Measurements from ENCODE around the gene LYZL1.
"Not testable (repeated sequence)": the region's sequence is repeated elsewhere in the genome, so short reads cannot be mapped to it uniquely, and the experiment has no call there.

The LYZL1 gene

DNA sequence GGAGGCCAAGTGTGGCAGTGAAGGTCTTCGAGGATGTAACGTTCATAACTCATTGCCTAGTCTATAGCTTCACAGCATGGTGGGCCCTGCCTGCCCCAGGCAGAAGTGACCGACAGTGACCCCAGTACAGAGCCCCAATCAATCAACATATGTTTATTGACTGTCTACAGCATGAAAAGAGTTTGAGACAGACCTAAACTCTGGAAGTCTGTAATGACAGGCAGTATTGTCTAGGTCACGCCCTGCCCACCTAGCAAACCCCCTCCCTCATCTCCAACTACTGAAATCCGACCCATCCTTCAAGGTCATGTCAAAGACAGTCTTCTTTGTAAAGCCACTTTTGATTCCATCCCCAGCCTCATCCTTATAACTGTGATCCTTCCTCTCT, 43.9 kb downstream of the LYZL1 start:
- peaks cover 15% of the 10 kb centered on the region for H3K9me3 Mint-ChIP-seq
- no peak overlapping the region for H3K27ac Mint-ChIP-seq

DNA sequence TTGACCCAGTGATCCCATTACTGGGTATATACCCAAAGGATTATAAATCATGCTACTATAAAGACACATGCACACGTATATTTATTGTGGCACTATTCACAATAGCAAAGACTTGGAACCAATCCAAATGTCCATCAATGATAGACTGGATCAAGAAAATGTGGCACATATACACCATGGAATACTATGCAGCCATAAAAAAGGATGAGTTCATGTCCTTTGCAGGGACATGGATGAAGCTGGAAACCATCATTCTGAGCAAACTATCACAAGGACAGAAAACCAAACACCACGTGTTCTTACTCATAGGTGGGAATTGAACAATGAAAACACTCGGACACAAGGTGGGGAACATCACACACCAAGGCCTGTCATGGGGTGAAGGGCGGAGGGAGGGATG, 48.7 kb downstream of the LYZL1 start:
- not testable (repeated sequence) for H3K27ac Mint-ChIP-seq; H3K36me3 Mint-ChIP-seq (ENCODE audit: low read depth); H3K4me1 Mint-ChIP-seq; H3K27me3 Mint-ChIP-seq (ENCODE audit: low read depth); H3K4me3 Mint-ChIP-seq
- peaks cover 26% of the 10 kb centered on the region for H3K9me3 Mint-ChIP-seq

More for the DNA sequence above, 43.9 kb downstream of the LYZL1 start:
- H3K36me3 Mint-ChIP-seq (ENCODE audit: low read depth) = no peaks in the 10 kb centered on the region
- no peak overlapping the region for H3K4me3 Mint-ChIP-seq
- TF ChIP-seq, protein P1, sequence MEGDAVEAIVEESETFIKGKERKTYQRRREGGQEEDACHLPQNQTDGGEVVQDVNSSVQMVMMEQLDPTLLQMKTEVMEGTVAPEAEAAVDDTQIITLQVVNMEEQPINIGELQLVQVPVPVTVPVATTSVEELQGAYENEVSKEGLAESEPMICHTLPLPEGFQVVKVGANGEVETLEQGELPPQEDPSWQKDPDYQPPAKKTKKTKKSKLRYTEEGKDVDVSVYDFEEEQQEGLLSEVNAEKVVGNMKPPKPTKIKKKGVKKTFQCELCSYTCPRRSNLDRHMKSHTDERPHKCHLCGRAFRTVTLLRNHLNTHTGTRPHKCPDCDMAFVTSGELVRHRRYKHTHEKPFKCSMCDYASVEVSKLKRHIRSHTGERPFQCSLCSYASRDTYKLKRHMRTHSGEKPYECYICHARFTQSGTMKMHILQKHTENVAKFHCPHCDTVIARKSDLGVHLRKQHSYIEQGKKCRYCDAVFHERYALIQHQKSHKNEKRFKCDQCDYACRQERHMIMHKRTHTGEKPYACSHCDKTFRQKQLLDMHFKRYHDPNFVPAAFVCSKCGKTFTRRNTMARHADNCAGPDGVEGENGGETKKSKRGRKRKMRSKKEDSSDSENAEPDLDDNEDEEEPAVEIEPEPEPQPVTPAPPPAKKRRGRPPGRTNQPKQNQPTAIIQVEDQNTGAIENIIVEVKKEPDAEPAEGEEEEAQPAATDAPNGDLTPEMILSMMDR (IDR thresholded peaks at IDR 0.05; ENCODE audit: unreplicated experiment in 3 of 3) = no peak
- H3K27me3 Mint-ChIP-seq (ENCODE audit: low read depth) = no peaks in the 10 kb centered on the region
- H3K4me1 Mint-ChIP-seq = peaks cover 12% of the 10 kb centered on the region

DNA sequence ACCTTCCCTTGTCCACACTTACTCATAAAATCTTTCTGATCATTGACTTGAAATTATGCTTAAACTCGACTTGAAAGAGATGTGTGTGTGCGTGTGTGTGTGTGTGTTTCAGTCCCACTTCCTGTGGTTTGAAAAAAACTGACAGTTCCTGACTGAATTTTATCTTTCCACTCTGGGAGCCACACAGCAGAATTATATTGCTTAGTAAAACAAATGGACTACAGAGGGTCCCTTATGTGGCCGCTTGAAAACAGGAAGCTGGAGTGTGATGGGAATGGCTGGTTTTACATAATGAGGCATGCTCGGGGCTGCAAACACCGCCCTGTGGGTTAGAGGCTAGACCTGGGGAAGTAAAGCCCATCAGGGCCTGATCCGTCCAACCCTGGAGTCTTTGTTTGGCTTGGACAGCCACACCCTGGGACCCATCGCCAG, 54.8 kb downstream of the LYZL1 start:
- H3K36me3 Mint-ChIP-seq (ENCODE audit: low read depth) = peaks cover 4% of the 10 kb centered on the region
- TF ChIP-seq, protein P1 (IDR thresholded peaks at IDR 0.05; ENCODE audit: unreplicated experiment in 3 of 3) = no peak
- H3K27me3 Mint-ChIP-seq (ENCODE audit: low read depth) = peaks cover 4% of the 10 kb centered on the region
- peak overlapping the region in 2 of 3 experiments; percentile 67 to 81 for H3K27ac Mint-ChIP-seq
- no peak overlapping the region for H3K4me3 Mint-ChIP-seq
- H3K4me1 Mint-ChIP-seq = peaks cover 25% of the 10 kb centered on the region
- peaks cover 22% of the 10 kb centered on the region for H3K9me3 Mint-ChIP-seq

DNA sequence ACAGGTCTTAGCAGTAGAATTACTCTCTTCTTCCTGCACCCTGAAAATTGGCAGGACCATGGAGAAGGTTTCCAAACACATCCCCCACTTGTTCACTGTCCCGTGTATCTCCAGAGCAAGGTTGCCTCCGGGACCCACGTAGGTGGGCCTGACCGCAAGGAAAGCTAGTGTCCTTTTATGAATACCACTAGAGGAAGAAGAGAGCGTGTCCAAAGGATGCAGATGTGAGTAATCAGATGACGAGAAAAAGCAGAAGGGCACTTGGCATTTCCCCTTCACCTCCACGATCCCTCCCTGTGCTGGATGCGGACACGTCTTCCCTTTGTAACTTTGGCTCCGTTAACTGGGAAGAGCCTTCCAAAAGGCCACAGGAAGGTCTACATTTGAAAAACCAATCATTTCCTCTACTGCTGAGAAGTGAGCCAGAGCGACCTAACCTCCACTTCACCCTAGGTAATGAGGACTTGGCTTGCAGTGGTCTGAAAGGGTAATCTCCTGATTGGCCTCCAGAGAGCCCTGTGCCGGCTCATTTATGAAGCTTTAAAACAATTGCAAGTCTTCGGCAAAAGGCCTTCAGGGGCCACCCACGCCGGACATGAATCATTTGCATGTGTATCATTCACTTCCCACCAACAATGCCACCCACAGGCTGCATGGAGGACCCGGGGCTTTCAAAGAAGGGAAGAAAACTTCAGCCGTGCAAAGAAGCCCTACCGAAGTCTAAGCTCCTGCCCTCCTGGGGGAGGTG, 55.4 kb downstream of the LYZL1 start:
- Mint-ChIP-seq H3K9me3 (peaks cover 22% of the 10 kb centered on the region), H3K4me3 (no peak overlapping the region), H3K4me1 (peaks cover 25% of the 10 kb centered on the region), H3K27ac (peak overlapping the region in 2 of 3 experiments; percentile 67 to 81), H3K27me3 (ENCODE audit: low read depth) (peaks cover 4% of the 10 kb centered on the region), H3K36me3 (ENCODE audit: low read depth) (peaks cover 4% of the 10 kb centered on the region)
- TF ChIP-seq, protein P1 (IDR thresholded peaks at IDR 0.05; ENCODE audit: unreplicated experiment in 3 of 3) = no peak

DNA sequence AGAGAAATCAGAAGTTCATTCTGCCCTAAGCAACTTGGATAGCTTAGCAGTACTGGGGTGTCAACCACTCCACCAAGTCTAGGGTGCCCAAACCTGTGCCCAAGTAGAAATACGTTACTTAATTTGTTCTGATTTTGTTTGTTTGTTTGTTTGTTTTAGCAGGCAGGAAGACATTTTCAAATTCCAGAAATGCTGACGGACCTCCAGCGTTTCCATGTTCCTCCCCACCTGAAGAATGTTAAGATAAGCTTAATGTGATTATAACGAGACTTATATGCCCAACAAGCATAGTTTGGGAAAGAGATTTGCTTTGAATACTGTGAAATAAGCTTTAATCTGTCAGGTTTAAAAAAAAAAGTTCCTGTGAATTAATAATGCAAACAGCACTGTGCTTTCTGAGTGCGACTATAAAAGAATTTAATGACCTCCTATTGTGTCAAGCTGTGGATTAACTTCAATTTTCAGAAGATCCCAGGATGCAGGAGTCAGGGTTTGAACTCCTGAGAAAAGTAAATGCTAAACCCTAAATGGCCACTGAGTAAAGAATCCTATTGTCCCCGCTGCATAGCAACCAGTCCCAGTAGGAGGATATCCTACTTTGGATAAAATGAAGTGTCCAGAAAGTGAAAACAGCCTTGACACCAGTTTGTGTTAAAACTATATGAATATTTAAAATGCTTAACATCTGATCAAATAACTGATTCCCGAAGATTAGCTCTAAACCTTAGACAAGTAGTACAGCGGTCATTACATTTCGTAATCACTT, 56.5 kb downstream of the LYZL1 start:
- peaks cover 4% of the 10 kb centered on the region for H3K36me3 Mint-ChIP-seq (ENCODE audit: low read depth)

DNA sequence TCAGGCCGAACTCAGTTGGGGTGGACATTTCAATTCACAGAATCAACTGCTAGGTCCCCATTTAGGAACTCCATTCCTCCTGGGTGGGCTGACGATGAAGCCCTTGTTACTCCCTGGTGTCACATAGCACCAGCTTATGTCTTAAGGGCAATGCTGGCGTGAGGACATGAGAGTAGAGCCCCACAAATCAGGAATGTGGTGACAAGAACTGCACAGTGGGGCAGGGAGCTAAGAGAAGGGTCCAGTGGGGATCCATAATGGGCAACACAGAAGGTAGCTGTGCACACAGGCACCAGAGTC, 57.0 kb downstream of the LYZL1 start:
- TF ChIP-seq, protein P1 (IDR thresholded peaks at IDR 0.05; ENCODE audit: unreplicated experiment in 3 of 3) = no peak
- H3K27me3 Mint-ChIP-seq (ENCODE audit: low read depth) = peaks cover 7% of the 10 kb centered on the region
- H3K9me3 Mint-ChIP-seq = peaks cover 19% of the 10 kb centered on the region
- no peak overlapping the region for H3K27ac Mint-ChIP-seq
- peaks cover 4% of the 10 kb centered on the region for H3K36me3 Mint-ChIP-seq (ENCODE audit: low read depth)
- peaks cover 25% of the 10 kb centered on the region for H3K4me1 Mint-ChIP-seq
- H3K4me3 Mint-ChIP-seq = no peak overlapping the region

More for the DNA sequence above, 56.5 kb downstream of the LYZL1 start:
- Mint-ChIP-seq H3K4me3 (no peak overlapping the region), H3K4me1 (peaks cover 25% of the 10 kb centered on the region), H3K9me3 (peaks cover 19% of the 10 kb centered on the region), H3K27me3 (ENCODE audit: low read depth) (peaks cover 7% of the 10 kb centered on the region), H3K27ac (peak overlapping the region in 1 of 3 experiments; percentile 81)
- TF ChIP-seq, protein P1 (IDR thresholded peaks at IDR 0.05; ENCODE audit: unreplicated experiment in 3 of 3) = no peak

All from nephron (organoid).